H1 (cell line): ENCODE data around the gene EPHA3. TPM values are rescaled to one million over a fixed set of nuclear protein-coding genes. Genes with fewer than 3 reads are reported as not detected.

Experiments used
- CTCF ChIA-PET: fragments of 300-600 bp; sonication (Branson Sonifier 250); formaldehyde crosslinking; loops from one replicate; lab custom pipeline; 2021; ENCODE audit not compliant: partially characterized antibody; lab: Charles Lee
- POLR2A ChIA-PET: fragments of 300-600 bp; sonication (Branson Sonifier 250); formaldehyde crosslinking; loops from one replicate; lab custom pipeline; 2021; ENCODE audit warnings: inconsistent platforms; ENCODE audit not compliant: partially characterized antibody; lab: Charles Lee
- DNase-seq, 2 experiments: peaks; one replicate each; pipeline versions ENCODE4 v3.0.0 to v3.0.0-alpha.2; 2010 to 2022; ENCODE audit warnings: low spot score in 2 of 2, low read depth in 1 of 2, mixed read lengths in 1 of 2
- FAIRE-seq: peaks from 2 replicates; lab custom pipeline; 2011; peaks lifted over from hg19 to GRCh38; lab: Jason Lieb, UNC
- H2AFZ ChIP-seq: 2 replicates; pipeline ENCODE4 v1.8.1; 2012; ENCODE audit warnings: low read length, inconsistent platforms
- H2AK5ac ChIP-seq: 2 replicates; pipeline ENCODE4 v1.6.1; 2013; ENCODE audit warnings: low read depth, low read length
- H2BK120ac ChIP-seq: replicated peaks from 2 replicates; pipeline ENCODE3; 2013; ENCODE audit warnings: low read depth, low read length, inconsistent platforms
- H2BK12ac ChIP-seq: 2 replicates; pipeline ENCODE4 v1.6.1; 2013; ENCODE audit warnings: low read depth, low read length
- H2BK15ac ChIP-seq: 2 replicates; pipeline ENCODE4 v1.6.1; 2013; ENCODE audit warnings: low read length
- H2BK20ac ChIP-seq: 2 replicates; pipeline ENCODE4 v1.6.1; 2013; ENCODE audit warnings: low read length
- H2BK5ac ChIP-seq: 2 replicates; pipeline ENCODE4 v1.6.1; 2013; ENCODE audit warnings: low read depth, low read length
- H3K14ac ChIP-seq: 2 replicates; pipeline ENCODE4 v1.6.1; 2013; ENCODE audit warnings: inconsistent platforms; ENCODE audit not compliant: insufficient read length
- H3K18ac ChIP-seq: 2 replicates; pipeline ENCODE4 v1.6.1; 2013; ENCODE audit warnings: low read length; ENCODE audit errors: extremely low read depth
- H3K23ac ChIP-seq: 2 replicates; pipeline ENCODE4 v1.6.1; 2013; ENCODE audit warnings: inconsistent platforms; ENCODE audit not compliant: insufficient read length
- H3K23me2 ChIP-seq: 2 replicates; pipeline ENCODE4 v1.6.1; 2013; ENCODE audit warnings: low read depth, low read length
- H3K27ac ChIP-seq: 2 replicates; pipeline ENCODE4 v1.6.1; 2011; ENCODE audit warnings: low read depth, low read length, inconsistent platforms
- H3K27me3 ChIP-seq, 4 experiments: replicated peaks in 1 of 4; 1 replicate in 1 of 4; 2 replicates in 3 of 4; pipeline versions ENCODE4 v1.6.1 to v1.8.1; 2011 to 2013; ENCODE audit warnings: low read length in 3 of 4, mild to moderate bottlenecking in 3 of 4, inconsistent platforms in 2 of 4, mixed read lengths in 2 of 4, moderate library complexity in 1 of 4; ENCODE audit not compliant: control insufficient read depth in 3 of 4, insufficient read depth in 3 of 4; ENCODE audit errors: extremely low read depth in 1 of 4
- H3K36me3 ChIP-seq, 4 experiments: 2 replicates each; pipeline versions ENCODE4 v1.6.1 to v1.8.1; 2011 to 2013; ENCODE audit warnings: mild to moderate bottlenecking in 4 of 4, low read length in 3 of 4, moderate library complexity in 2 of 4, control low read depth in 1 of 4, inconsistent platforms in 1 of 4; ENCODE audit not compliant: insufficient read depth in 4 of 4, control insufficient read depth in 2 of 4
- H3K4ac ChIP-seq: replicated peaks from 2 replicates; pipeline ENCODE3; 2013; ENCODE audit warnings: low read length, low read depth, mixed read lengths, inconsistent platforms; ENCODE audit not compliant: insufficient read length
- H3K4me1 ChIP-seq, 4 experiments: replicated peaks in 1 of 4; 1 replicate in 1 of 4; 2 replicates in 3 of 4; pipeline versions ENCODE4 v1.6.1 to v1.8.1; 2011 to 2013; ENCODE audit warnings: low read length in 3 of 4, inconsistent platforms in 2 of 4, mixed read lengths in 1 of 4; ENCODE audit not compliant: insufficient read depth in 4 of 4, control insufficient read depth in 3 of 4
- H3K4me2 ChIP-seq, 2 experiments: 2 replicates each; pipeline versions ENCODE4 v1.6.1 to v1.8.1; 2011 to 2013; ENCODE audit warnings: low read depth in 2 of 2, low read length in 2 of 2, control low read depth in 1 of 2, inconsistent platforms in 1 of 2, mild to moderate bottlenecking in 1 of 2; ENCODE audit not compliant: insufficient read depth in 1 of 2
- H3K4me3 ChIP-seq, 4 experiments: fragments of 200-600, 300-600 bp in 1 of 4; sonication (generic), shearing (Covaris generic), sonication (Bioruptor Twin) in 1 of 4; 2 replicates each; pipeline versions ENCODE4 v1.5.1 to v1.8.1; 2011 to 2016; ENCODE audit warnings: low read length in 4 of 4, low read depth in 3 of 4, control low read depth in 2 of 4, inconsistent platforms in 2 of 4, mild to moderate bottlenecking in 2 of 4, mixed read lengths in 1 of 4, moderate library complexity in 1 of 4; ENCODE audit not compliant: insufficient read depth in 2 of 4; ENCODE audit errors: extremely low read depth in 1 of 4
- H3K56ac ChIP-seq: replicated peaks from 2 replicates; pipeline ENCODE3; 2013; ENCODE audit warnings: low read depth, mild to moderate bottlenecking, mixed read lengths, low read length, inconsistent platforms; ENCODE audit not compliant: insufficient read length
- H3K79me1 ChIP-seq: 2 replicates; pipeline ENCODE4 v1.6.1; 2013; ENCODE audit warnings: low read depth, low read length, control low read depth
- H3K79me2 ChIP-seq, 2 experiments: 2 replicates each; pipeline versions ENCODE4 v1.6.1 to v1.8.1; 2012 to 2013; ENCODE audit warnings: low read length in 2 of 2, mild to moderate bottlenecking in 2 of 2, inconsistent platforms in 1 of 2; ENCODE audit not compliant: insufficient read depth in 2 of 2, control insufficient read depth in 1 of 2
- H3K9ac ChIP-seq, 4 experiments: replicated peaks in 1 of 4; 1 replicate in 1 of 4; 2 replicates in 3 of 4; pipeline versions ENCODE4 v1.6.1 to v1.8.1; 2011 to 2013; ENCODE audit warnings: low read depth in 3 of 4, low read length in 3 of 4, control low read depth in 2 of 4, mild to moderate bottlenecking in 2 of 4, moderate library complexity in 2 of 4, inconsistent platforms in 1 of 4; ENCODE audit errors: extremely low read depth in 1 of 4
- H3K9me3 ChIP-seq, 2 experiments: 2 replicates each; pipeline versions ENCODE4 v1.6.1 to v1.8.1; 2012 to 2013; ENCODE audit warnings: mild to moderate bottlenecking in 2 of 2, moderate library complexity in 2 of 2, control low read depth in 1 of 2, inconsistent platforms in 1 of 2, low read depth in 1 of 2, low read length in 1 of 2, mixed read lengths in 1 of 2; ENCODE audit not compliant: insufficient read depth in 2 of 2
- H4K20me1 ChIP-seq, 2 experiments: replicated peaks in 1 of 2; 2 replicates each; pipeline versions ENCODE3 to v1.8.1; 2011 to 2013; ENCODE audit warnings: inconsistent platforms in 2 of 2, low read length in 2 of 2, mild to moderate bottlenecking in 1 of 2; ENCODE audit not compliant: insufficient read depth in 2 of 2, control insufficient read depth in 1 of 2
- H4K5ac ChIP-seq: 2 replicates; pipeline ENCODE4 v1.6.1; 2013; ENCODE audit warnings: low read length, low read depth, mixed read lengths, inconsistent platforms; ENCODE audit not compliant: insufficient read length
- H4K8ac ChIP-seq: 2 replicates; pipeline ENCODE4 v1.8.0; 2013; ENCODE audit warnings: mild to moderate bottlenecking, moderate library complexity, low read length, inconsistent platforms; ENCODE audit not compliant: insufficient read depth; ENCODE audit errors: extremely low read depth
- H4K91ac ChIP-seq: replicated peaks from 2 replicates; pipeline ENCODE3; 2013; ENCODE audit warnings: low read length, mixed read lengths, inconsistent platforms; ENCODE audit not compliant: insufficient read length
- CREB1 ChIP-seq: IDR thresholded peaks from 2 replicates; pipeline ENCODE4 v1.6.1; 2012; ENCODE audit warnings: inconsistent platforms
- RAD21 ChIP-seq, 2 experiments: IDR thresholded peaks in 1 of 2; conservative IDR thresholded peaks in 1 of 2; 2 replicates each; pipeline ENCODE4 v1.6.1; 2011; ENCODE audit warnings: low read depth in 2 of 2, low read length in 2 of 2, improper control_type of control experiment in 1 of 2, inconsistent platforms in 1 of 2, mild to moderate bottlenecking in 1 of 2, moderate library complexity in 1 of 2
- TBP ChIP-seq: IDR thresholded peaks from 2 replicates; pipeline ENCODE4 v1.6.1; 2011; ENCODE audit warnings: low read depth, low read length, improper control_type of control experiment
- WGBS, 2 experiments: shearing (Covaris generic) in 1 of 2; methylation state at CpG; one replicate each; pipeline versions ENCODE4 v1.1.6 to v1.1.7; 2013 to 2015; ENCODE audit warnings: low lambda C conversion rate in 2 of 2, mixed read lengths in 2 of 2, inconsistent platforms in 1 of 2, low coverage in 1 of 2, missing lambda C conversion rate in 1 of 2; ENCODE audit not compliant: insufficient replicate concordance in 2 of 2, insufficient coverage in 1 of 2, insufficient read length in 1 of 2; ENCODE audit errors: extremely low coverage in 1 of 2, missing lambda C conversion rate in 1 of 2; 5-methylcytosine and 5-hydroxymethylcytosine counted together
- polyA plus RNA-seq, 7 experiments: library from polyadenylated mRNA; depleted of rRNA in 3 of 7; stranded (reverse) in 5 of 7; unstranded in 2 of 7; fragments of >200 nt in 5 of 7; fragments of 200-250 nt in 2 of 7; gene quantifications; 1 replicate in 5 of 7; 2 replicates in 1 of 7; 4 replicates in 1 of 7; pipeline versions ENCODE4 v1.2.1 to v1.2.3, GENCODE V29; 2011 to 2013; ENCODE audit warnings: missing spikeins in 2 of 7, mixed read lengths in 2 of 7
- total RNA-seq: library from RNA; stranded (reverse); fragmentation: NEBNext Ultra II Directional; extraction: Animal tissue kit (Norgen Biotek cat#: 25700); gene quantifications from 2 replicates; pipeline ENCODE4 v1.2.1, GENCODE V29; 2021

EPHA3 gene
- total and polyA plus RNA-seq, 2 of the 8 experiments (the other 6 are each of a cell fraction or from before 2014, with no cell fraction given) = 0.09 to 0.22 TPM

GRCh38 chr3:89216016-89216739 is 108.8 kb downstream of the EPHA3 start:
- H3K4ac ChIP-seq = no peak overlapping the region
- no peaks in the 10 kb centered on the region for H3K27me3 ChIP-seq
- H4K91ac ChIP-seq = no peak overlapping the region
- H3K4me3 ChIP-seq = no peak overlapping the region
- 71% methylated on average over 2 of the region's 2 CpGs; no CpG with 5 or more reads in 1 of the 2 experiments for WGBS, 2 experiments
- TF ChIP-seq RAD21 (IDR thresholded peaks at IDR 0.05 in 1 of 2, conservative IDR thresholded peaks at IDR 0.05 in 1 of 2; ENCODE audit: low read depth in 2 of 2, low read length in 2 of 2) (no peak), TBP (no peak), CREB1 (no peak)
- H3K79me1 ChIP-seq = no peaks in the 10 kb centered on the region
- no peak overlapping the region for H2BK15ac ChIP-seq
- no peak overlapping the region for H3K23ac ChIP-seq
- ChIA-PET POLR2A (no interaction called here), CTCF (interaction anchor here (1.3 kb wide), 1 partner anchor 16 kb away, joined by 4 read pairs; no protein-coding TSS in a partner anchor)
- H4K8ac ChIP-seq = no peak overlapping the region
- H2BK5ac ChIP-seq = no peak overlapping the region
- no peak overlapping the region for H3K27ac ChIP-seq
- H3K79me2 ChIP-seq = no peaks in the 10 kb centered on the region
- DNase-seq (no peak), FAIRE-seq (no peak)
- H3K23me2 ChIP-seq = no peaks in the 10 kb centered on the region
- no peak overlapping the region for H3K4me2 ChIP-seq
- H3K9ac ChIP-seq = no peak overlapping the region
- H3K14ac ChIP-seq = no peak overlapping the region
- H2AK5ac ChIP-seq = no peak overlapping the region
- H3K36me3 ChIP-seq = no peaks in the 10 kb centered on the region
- no peaks in the 10 kb centered on the region for H3K9me3 ChIP-seq
- no peak overlapping the region for H3K56ac ChIP-seq
- no peaks in the 10 kb centered on the region for H4K20me1 ChIP-seq
- H4K5ac ChIP-seq = no peak overlapping the region
- no peak overlapping the region for H2AFZ ChIP-seq
- H2BK120ac ChIP-seq = no peak overlapping the region
- no peak overlapping the region for H3K18ac ChIP-seq
- H2BK20ac ChIP-seq = no peak overlapping the region
- H2BK12ac ChIP-seq = no peak overlapping the region
- H3K4me1 ChIP-seq = no peaks in the 10 kb centered on the region
